ENCODE data around the gene GMDS.
A peak's percentile ranks its signal among the peaks of the same experiment; 100 is the strongest.

GMDS gene

GRCh38 chr6:1613346-1613687, 632.1 kb downstream of the GMDS start:
- Histone ChIP-seq H3K9me3 (ENCODE audit: control insufficient read depth, insufficient read depth, low read length) (no peaks in the 10 kb centered on the region), H3K4me1 (ENCODE audit: control insufficient read depth, insufficient read depth, low read length) (peaks cover 5% of the 10 kb centered on the region; the same call in 1 of the 2 replicates), H3K27ac (ENCODE audit: low read length) (no peak overlapping the region), H3K27me3 (ENCODE audit: control insufficient read depth, insufficient read depth, low read length) (peaks cover 81% of the 10 kb centered on the region), H3K4me3 (ENCODE audit: low read length) (no peak overlapping the region), H3K36me3 (ENCODE audit: control insufficient read depth, insufficient read depth, low read length) (no peaks in the 10 kb centered on the region; the same call in 1 of the 2 replicates)
- WGBS (ENCODE audit: insufficient coverage, insufficient read length): no CpG with 5 or more reads among the region's 3 CpGs
- no peak for DNase-seq (ENCODE audit: low read depth, low spot score)

GRCh38 chr6:1612974-1613306, 632.5 kb downstream of the GMDS start:
- H3K27me3 ChIP-seq (ENCODE audit: control insufficient read depth, insufficient read depth, low read length): peaks cover 81% of the 10 kb centered on the region
- no peak for DNase-seq (ENCODE audit: low read depth, low spot score)
- H3K9me3 ChIP-seq (ENCODE audit: control insufficient read depth, insufficient read depth, low read length): no peaks in the 10 kb centered on the region
- H3K4me1 ChIP-seq (ENCODE audit: control insufficient read depth, insufficient read depth, low read length): peaks cover 7% of the 10 kb centered on the region; the same call in 1 of the 2 replicates
- no peaks in the 10 kb centered on the region; the same call in 1 of the 2 replicates for H3K36me3 ChIP-seq (ENCODE audit: control insufficient read depth, insufficient read depth, low read length)
- WGBS (ENCODE audit: insufficient coverage, insufficient read length): no CpG with 5 or more reads among the region's 7 CpGs
- H3K27ac ChIP-seq (ENCODE audit: low read length): no peak overlapping the region
- H3K4me3 ChIP-seq (ENCODE audit: low read length): no peak overlapping the region

GRCh38 chr6:1612299-1612973, 633.0 kb downstream of the GMDS start:
- WGBS (ENCODE audit: insufficient coverage, insufficient read length): no CpG with 5 or more reads among the region's 10 CpGs
- peaks cover 10% of the 10 kb centered on the region for H3K4me1 ChIP-seq (ENCODE audit: control insufficient read depth, insufficient read depth, low read length)
- DNase-seq (ENCODE audit: low read depth, low spot score): no peak

GRCh38 chr6:1611572-1612298, 633.7 kb downstream of the GMDS start:
- H3K9me3 ChIP-seq (ENCODE audit: control insufficient read depth, insufficient read depth, low read length): no peaks in the 10 kb centered on the region
- no peaks in the 10 kb centered on the region; the same call in 1 of the 2 replicates for H3K36me3 ChIP-seq (ENCODE audit: control insufficient read depth, insufficient read depth, low read length)
- no CpG with 5 or more reads among the region's 71 CpGs for WGBS (ENCODE audit: insufficient coverage, insufficient read length)
- no peak for DNase-seq (ENCODE audit: low read depth, low spot score)
- H3K27me3 ChIP-seq (ENCODE audit: control insufficient read depth, insufficient read depth, low read length): peaks cover 74% of the 10 kb centered on the region
- H3K4me1 ChIP-seq (ENCODE audit: control insufficient read depth, insufficient read depth, low read length): peaks cover 7% of the 10 kb centered on the region
- no peak overlapping the region for H3K27ac ChIP-seq (ENCODE audit: low read length)
- peak overlapping the region; percentile 18; the same call in 1 of the 2 replicates for H3K4me3 ChIP-seq (ENCODE audit: low read length)

More at GRCh38 chr6:1612299-1612973, 633.0 kb downstream of the GMDS start:
- H3K27me3 ChIP-seq (ENCODE audit: control insufficient read depth, insufficient read depth, low read length): peaks cover 79% of the 10 kb centered on the region
- no peak overlapping the region for H3K27ac ChIP-seq (ENCODE audit: low read length)
- H3K4me3 ChIP-seq (ENCODE audit: low read length): no peak overlapping the region
- H3K9me3 ChIP-seq (ENCODE audit: control insufficient read depth, insufficient read depth, low read length): no peaks in the 10 kb centered on the region
- H3K36me3 ChIP-seq (ENCODE audit: control insufficient read depth, insufficient read depth, low read length): no peaks in the 10 kb centered on the region; the same call in 1 of the 2 replicates

GRCh38 chr6:1611322-1611571, 634.2 kb downstream of the GMDS start:
- DNase-seq (ENCODE audit: low read depth, low spot score): no peak
- peaks cover 74% of the 10 kb centered on the region for H3K27me3 ChIP-seq (ENCODE audit: control insufficient read depth, insufficient read depth, low read length)
- H3K9me3 ChIP-seq (ENCODE audit: control insufficient read depth, insufficient read depth, low read length): no peaks in the 10 kb centered on the region
- no CpG with 5 or more reads among the region's 38 CpGs for WGBS (ENCODE audit: insufficient coverage, insufficient read length)
- H3K4me1 ChIP-seq (ENCODE audit: control insufficient read depth, insufficient read depth, low read length): peaks cover 9% of the 10 kb centered on the region
- H3K36me3 ChIP-seq (ENCODE audit: control insufficient read depth, insufficient read depth, low read length): no peaks in the 10 kb centered on the region; the same call in 1 of the 2 replicates
- no peak overlapping the region for H3K27ac ChIP-seq (ENCODE audit: low read length)
- peak overlapping the region; percentile 14; the same call in 1 of the 2 replicates for H3K4me3 ChIP-seq (ENCODE audit: low read length)

- H3K9me3 ChIP-seq (ENCODE audit: control insufficient read depth, insufficient read depth, low read length): no peaks in the 10 kb centered on the region
- peaks cover 9% of the 10 kb centered on the region for H3K4me1 ChIP-seq (ENCODE audit: control insufficient read depth, insufficient read depth, low read length)
- H3K36me3 ChIP-seq (ENCODE audit: control insufficient read depth, insufficient read depth, low read length): no peaks in the 10 kb centered on the region; the same call in 1 of the 2 replicates
- no peak overlapping the region for H3K27ac ChIP-seq (ENCODE audit: low read length)
- H3K4me3 ChIP-seq (ENCODE audit: low read length): peak overlapping the region; percentile 2; the same call in 1 of the 2 replicates
- no CpG with 5 or more reads among the region's 101 CpGs for WGBS (ENCODE audit: insufficient coverage, insufficient read length)
- DNase-seq (ENCODE audit: low read depth, low spot score): no peak
- H3K27me3 ChIP-seq (ENCODE audit: control insufficient read depth, insufficient read depth, low read length): peaks cover 74% of the 10 kb centered on the region
These were observed 634.7 kb downstream of the GMDS start for GRCh38 chr6:1610497-1611321.

GRCh38 chr6:1609648-1610496, 635.5 kb downstream of the GMDS start, which contains the start of gene FOXC1:
Gene FOXC1, plus strand, starts transcription at chr6:1609915. Its CDS starts 531 bp downstream, at chr6:1610446.
- Histone ChIP-seq H3K27ac (ENCODE audit: low read length) (no peak within 1 kb of the TSS), H3K27me3 (ENCODE audit: control insufficient read depth, insufficient read depth, low read length) (peaks cover 74% of the 10 kb centered on the region), H3K36me3 (ENCODE audit: control insufficient read depth, insufficient read depth, low read length) (no peaks in the 10 kb centered on the region; the same call in 1 of the 2 replicates), H3K9me3 (ENCODE audit: control insufficient read depth, insufficient read depth, low read length) (no peaks in the 10 kb centered on the region), H3K4me3 (ENCODE audit: low read length) (peak within 1 kb of the TSS; percentile 29; the same call in 1 of the 2 replicates), H3K4me1 (ENCODE audit: control insufficient read depth, insufficient read depth, low read length) (peaks cover 11% of the 10 kb centered on the region)
- no peak for DNase-seq (ENCODE audit: low read depth, low spot score)
- WGBS (ENCODE audit: insufficient coverage, insufficient read length): no CpG with 5 or more reads among the region's 115 CpGs

GRCh38 chr6:1609041-1609647, 636.3 kb downstream of the GMDS start:
- no CpG with 5 or more reads among the region's 58 CpGs for WGBS (ENCODE audit: insufficient coverage, insufficient read length)
- peaks cover 9% of the 10 kb centered on the region for H3K4me1 ChIP-seq (ENCODE audit: control insufficient read depth, insufficient read depth, low read length)
- H3K27me3 ChIP-seq (ENCODE audit: control insufficient read depth, insufficient read depth, low read length): peaks cover 71% of the 10 kb centered on the region
- no peaks in the 10 kb centered on the region for H3K9me3 ChIP-seq (ENCODE audit: control insufficient read depth, insufficient read depth, low read length)
- H3K36me3 ChIP-seq (ENCODE audit: control insufficient read depth, insufficient read depth, low read length): no peaks in the 10 kb centered on the region; the same call in 1 of the 2 replicates
- DNase-seq (ENCODE audit: low read depth, low spot score): no peak
- H3K27ac ChIP-seq (ENCODE audit: low read length): no peak overlapping the region
- H3K4me3 ChIP-seq (ENCODE audit: low read length): peak overlapping the region; percentile 29; the same call in 1 of the 2 replicates

GRCh38 chr6:1608222-1609040, 637.0 kb downstream of the GMDS start:
- DNase-seq (ENCODE audit: low read depth, low spot score): no peak
- no peak overlapping the region for H3K27ac ChIP-seq (ENCODE audit: low read length)
- no peaks in the 10 kb centered on the region; the same call in 1 of the 2 replicates for H3K36me3 ChIP-seq (ENCODE audit: control insufficient read depth, insufficient read depth, low read length)
- whole genome bisulfite sequencing (ENCODE audit: insufficient coverage, insufficient read length): no CpG with 5 or more reads among the region's 59 CpGs
- no peak overlapping the region for H3K4me3 ChIP-seq (ENCODE audit: low read length)
- H3K27me3 ChIP-seq (ENCODE audit: control insufficient read depth, insufficient read depth, low read length): peaks cover 69% of the 10 kb centered on the region
- H3K9me3 ChIP-seq (ENCODE audit: control insufficient read depth, insufficient read depth, low read length): no peaks in the 10 kb centered on the region
- peaks cover 9% of the 10 kb centered on the region for H3K4me1 ChIP-seq (ENCODE audit: control insufficient read depth, insufficient read depth, low read length)
